Panc1 (cell line): ENCODE results near the gene KIF24.

Experiments used
- CTCF ChIP-seq: fragments of 450-650 bp; IDR thresholded peaks from 2 replicates; pipeline ENCODE4 v1.5.1; 2017; ENCODE audit warnings: mild to moderate bottlenecking
- POLR2AphosphoS5 ChIP-seq: IDR thresholded peaks from 2 replicates; pipeline ENCODE4 v1.6.1; 2012; ENCODE audit warnings: mild to moderate bottlenecking, low read depth, low read length, moderate library complexity
- SIN3A ChIP-seq: IDR thresholded peaks from 2 replicates; pipeline ENCODE4 v1.6.1; 2012; ENCODE audit warnings: low read depth, mild to moderate bottlenecking, low read length, moderate library complexity, borderline replicate concordance; ENCODE audit not compliant: insufficient read depth

- TF ChIP-seq POLR2AphosphoS5 (no peak), CTCF (no peak), SIN3A (no peak)
Observed at GRCh38 chr9:34291423-34291822, 37.6 kb downstream of the KIF24 start.
